Activated CD4-positive, alpha-beta T cell treated with anti-CD3 and anti-CD28 coated beads for 36 hours (primary cell): Measurements from ENCODE around the gene PI4KB. TPM values are rescaled to one million over a fixed set of nuclear protein-coding genes. Genes with fewer than 3 reads are reported as not detected.
"Not testable (repeated sequence)": the region's sequence is repeated elsewhere in the genome, so short reads cannot be mapped to it uniquely, and the experiment has no call there.

Experiments used
- ATAC-seq: fragments of 200-7000 bp; cut with Tn5 transposase; one replicate; pipeline ENCODE4 v1.10.0; 2021; ENCODE audit warnings: mild to moderate bottlenecking, moderate library complexity
- CTCF ChIA-PET: fragments of 350-600 bp; sonication (Branson Sonifier 250); formaldehyde crosslinking; loops from one replicate; lab custom pipeline; 2021; ENCODE audit warnings: antibody characterized with exemption; lab: Charles Lee
- POLR2A ChIA-PET: fragments of 350-600 bp; sonication (Branson Sonifier 250); formaldehyde crosslinking; loops from one replicate; lab custom pipeline; 2021; ENCODE audit warnings: antibody characterized with exemption, inconsistent platforms; lab: Charles Lee
- DNase-seq: peaks from one replicate; pipeline ENCODE4 v3.0.0-alpha.2; 2020
- H3K27ac Mint-ChIP-seq: one replicate; pipeline ENCODE4 v1.8.0; 2021; ENCODE audit warnings: mixed read lengths
- H3K27me3 Mint-ChIP-seq: one replicate; pipeline ENCODE4 v1.8.0; 2021; ENCODE audit warnings: mixed read lengths
- H3K36me3 Mint-ChIP-seq: one replicate; pipeline ENCODE4 v1.8.0; 2021; ENCODE audit warnings: low read depth, mixed read lengths
- H3K4me1 Mint-ChIP-seq: one replicate; pipeline ENCODE4 v1.8.0; 2021; ENCODE audit warnings: mixed read lengths
- H3K4me3 Mint-ChIP-seq: one replicate; pipeline ENCODE4 v1.8.0; 2021; ENCODE audit warnings: mild to moderate bottlenecking, moderate library complexity, mixed read lengths
- H3K9me3 Mint-ChIP-seq: one replicate; pipeline ENCODE4 v1.8.0; 2021; ENCODE audit warnings: low read depth, mixed read lengths
- intact Hi-C, 2 experiments: fragments of 100-400 bp; cut with DNase I in 1 of 2; cut with micrococcal nuclease in 1 of 2; formaldehyde crosslinking; loops; one replicate each; pipeline versions ENCODE4 v1.14.2 to v1.15.1; 2022 to 2024; cut with DNase I, micrococcal nuclease
- total RNA-seq, 2 experiments: library from RNA; stranded (reverse); gene quantifications; one replicate each; pipeline ENCODE4 v1.2.3, GENCODE V29; 2021

PI4KB gene
- total RNA-seq, 2 experiments from 2014 or later, result 53.0 to 54.5 TPM

DNA sequence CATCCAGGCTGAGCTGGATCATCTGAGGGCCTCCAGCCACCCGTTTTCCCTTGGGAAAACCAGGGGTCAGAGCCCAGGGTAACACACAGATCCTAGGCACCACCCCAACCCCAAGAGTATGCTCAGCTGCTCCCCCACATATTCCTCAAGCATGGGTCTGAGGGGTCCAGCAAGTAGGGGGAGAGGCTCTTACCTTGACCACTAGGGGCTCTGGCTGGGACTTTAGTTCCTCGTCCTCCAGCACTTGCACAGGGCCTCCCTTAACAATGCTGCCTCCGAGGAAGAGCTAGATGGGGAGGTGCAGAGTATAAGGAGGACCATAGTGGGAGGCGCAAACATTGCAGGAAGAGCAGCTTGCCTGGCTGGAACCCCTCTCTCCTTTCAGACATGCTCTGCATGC, 37.8 kb upstream of the PI4KB start:
- Mint-ChIP-seq H3K27me3 (no peaks in the 10 kb centered on the region), H3K9me3 (peaks cover 6% of the 10 kb centered on the region), H3K4me1 (no peaks in the 10 kb centered on the region), H3K27ac (no peak overlapping the region), H3K4me3 (no peak overlapping the region), H3K36me3 (no peaks in the 10 kb centered on the region)
- intact Hi-C loops, result no loop called here
- CTCF ChIA-PET, result interaction anchor here (1.0 kb wide), 1 partner anchor 43 kb away, joined by 3 read pairs; no protein-coding TSS in a partner anchor
- POLR2A ChIA-PET, result no interaction called here
- DNase-seq (no peak), ATAC-seq (no peak)

DNA sequence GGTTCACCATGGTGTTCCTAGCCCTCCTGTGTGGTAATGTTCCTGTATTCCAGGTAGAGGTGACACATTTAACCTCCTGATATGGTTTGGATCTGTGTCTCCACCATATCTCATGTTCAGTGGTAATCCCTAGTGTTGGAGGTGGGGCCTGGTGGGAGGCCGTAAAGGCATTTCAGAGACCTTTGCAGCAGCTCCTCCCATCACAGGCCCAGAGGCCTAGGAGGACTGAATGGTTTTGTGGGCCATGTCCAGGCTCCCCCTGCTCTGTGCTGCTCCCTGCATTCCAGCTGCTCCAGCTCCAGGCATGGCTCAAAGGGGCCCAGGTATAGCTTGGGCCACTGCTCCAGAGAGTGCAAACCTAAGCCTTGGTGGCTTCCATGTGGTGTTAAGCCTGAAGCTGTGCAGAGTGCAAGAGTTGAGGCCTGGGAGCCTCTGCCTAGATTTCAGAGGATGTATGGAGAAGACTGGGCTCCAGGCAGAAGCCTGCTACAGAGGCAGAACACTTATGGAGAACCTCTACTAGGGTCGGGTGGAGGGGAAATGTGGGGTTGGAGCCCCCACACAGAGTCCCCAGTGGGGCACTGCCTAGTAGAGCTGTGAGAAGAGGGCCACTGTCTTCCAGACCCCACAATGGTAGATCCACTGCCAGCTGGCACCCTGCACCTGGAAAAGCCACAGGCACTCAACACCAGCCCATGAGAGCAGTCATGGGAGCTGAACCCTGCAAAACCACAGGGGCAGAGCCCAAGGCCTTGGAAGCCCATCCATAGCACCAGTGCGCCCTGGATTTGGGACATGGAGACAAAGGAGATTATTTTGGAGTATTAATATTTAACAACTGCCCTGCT, 35.3 kb upstream of the PI4KB start:
- no peaks in the 10 kb centered on the region for H3K27me3 Mint-ChIP-seq
- ChIA-PET CTCF (no interaction called here), POLR2A (no interaction called here)
- H3K4me1 Mint-ChIP-seq, result no peaks in the 10 kb centered on the region
- no peaks in the 10 kb centered on the region for H3K36me3 Mint-ChIP-seq
- intact Hi-C loops, result no loop called here
- H3K4me3 Mint-ChIP-seq, result no peak overlapping the region
- ATAC-seq (no peak), DNase-seq (no peak)
- no peak overlapping the region for H3K27ac Mint-ChIP-seq
- H3K9me3 Mint-ChIP-seq, result peaks cover 6% of the 10 kb centered on the region

DNA sequence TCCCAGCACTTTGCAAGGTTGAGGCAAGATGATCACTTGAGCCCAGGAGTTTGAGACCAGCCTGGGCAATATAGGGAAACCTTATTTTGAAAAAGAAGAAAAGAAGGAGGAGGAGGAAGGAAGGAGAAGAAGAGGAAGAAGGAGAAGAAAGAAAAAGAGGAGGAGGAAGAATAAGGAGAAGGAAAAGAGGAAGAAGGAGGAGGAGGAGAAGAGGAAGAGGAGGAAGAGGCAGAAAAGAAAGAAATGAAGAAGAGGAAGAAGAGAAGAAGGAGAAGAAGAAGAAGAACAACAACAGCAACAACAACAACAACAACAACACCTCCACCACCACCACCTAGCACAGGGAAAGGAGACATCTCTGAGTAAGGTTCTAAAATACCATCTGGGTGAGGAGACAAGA, 34.7 kb upstream of the PI4KB start:
- Mint-ChIP-seq H3K27me3 (no peaks in the 10 kb centered on the region), H3K27ac (no peak overlapping the region), H3K4me3 (no peak overlapping the region), H3K36me3 (no peaks in the 10 kb centered on the region), H3K4me1 (no peaks in the 10 kb centered on the region), H3K9me3 (peaks cover 6% of the 10 kb centered on the region)
- ChIA-PET POLR2A (interaction anchor here (0.6 kb wide), 1 partner anchor 85 kb away, joined by 4 read pairs; no protein-coding TSS in a partner anchor), CTCF (interaction anchor here (1.1 kb wide), 1 partner anchor 12 kb away, joined by 3 read pairs; no protein-coding TSS in a partner anchor)
- DNase-seq (no peak), ATAC-seq (no peak)
- intact Hi-C loops, result no loop called here

DNA sequence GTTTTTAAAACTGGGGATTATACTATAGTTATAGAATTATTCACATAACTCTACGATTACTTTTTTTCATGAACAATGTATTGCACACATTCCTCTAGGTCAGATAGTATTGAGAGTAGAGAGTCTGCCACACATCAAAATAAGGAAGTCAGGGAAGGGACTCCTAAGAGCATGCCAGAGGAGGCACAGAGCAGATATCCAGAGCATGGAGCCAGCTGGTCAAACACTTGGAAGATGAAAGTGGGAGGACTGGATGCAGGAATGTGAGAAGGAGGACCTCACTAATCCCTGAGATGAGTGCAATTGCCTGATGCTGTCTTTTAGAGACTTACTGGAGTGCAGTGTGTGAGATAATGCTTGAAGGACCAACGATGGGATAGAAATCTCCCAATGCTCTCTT, 29.5 kb upstream of the PI4KB start:
- intact Hi-C loops, result no loop called here
- ChIA-PET POLR2A (no interaction called here), CTCF (interaction anchor here (1.7 to 2.2 kb wide), 2 partner anchors 16 to 62 kb away, joined by 4 to 10 read pairs; no protein-coding TSS in a partner anchor)
- H3K27me3 Mint-ChIP-seq, result no peaks in the 10 kb centered on the region
- no peak overlapping the region for H3K4me3 Mint-ChIP-seq
- DNase-seq (no peak), ATAC-seq (no peak)
- no peak overlapping the region for H3K27ac Mint-ChIP-seq
- no peaks in the 10 kb centered on the region for H3K4me1 Mint-ChIP-seq
- peaks cover 4% of the 10 kb centered on the region for H3K9me3 Mint-ChIP-seq
- H3K36me3 Mint-ChIP-seq, result peaks cover 5% of the 10 kb centered on the region

DNA sequence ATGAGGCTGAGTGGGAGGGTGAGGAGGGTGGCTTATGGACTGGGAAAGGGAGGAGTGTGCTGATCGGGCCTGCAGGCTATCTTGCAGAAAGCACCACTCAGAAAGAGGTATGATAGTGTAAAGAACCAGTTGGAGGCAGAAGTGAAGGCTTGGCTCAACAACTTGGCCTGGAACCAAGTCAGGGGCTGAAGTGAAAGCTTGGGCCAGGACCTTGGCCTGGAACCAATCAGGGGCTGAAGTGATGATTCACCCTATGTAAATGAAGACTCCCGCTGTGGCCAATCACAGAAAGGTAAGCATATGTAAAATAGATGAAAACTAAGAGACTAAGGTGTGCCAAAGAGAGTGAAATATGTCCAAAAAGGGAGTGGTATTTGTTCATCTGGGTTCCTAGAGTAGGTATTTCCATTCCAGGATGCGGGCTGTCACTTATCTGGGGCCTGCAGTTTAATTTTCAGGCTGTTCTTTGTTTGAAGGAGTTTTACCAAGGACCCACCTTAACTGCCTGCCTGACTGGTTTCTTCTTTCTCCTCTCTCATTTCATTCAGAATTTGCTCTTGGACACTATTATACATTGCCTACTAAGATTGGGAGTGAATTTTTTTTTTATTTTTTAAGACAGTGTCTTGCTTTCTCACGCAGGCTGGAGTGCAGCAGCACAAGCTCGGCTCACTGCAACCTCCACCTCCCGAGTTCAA, 25.0 kb upstream of the PI4KB start:
- ChIA-PET POLR2A (interaction anchor here (0.6 kb wide), 2 partner anchors 48 to 258 kb away, joined by 3 to 5 read pairs; no protein-coding TSS in a partner anchor), CTCF (interaction anchor here (0.8 to 2.9 kb wide), 3 partner anchors 12 to 51 kb away, joined by 3 to 14 read pairs (median 3); no protein-coding TSS in a partner anchor)
- H3K27ac Mint-ChIP-seq, result no peak overlapping the region
- H3K36me3 Mint-ChIP-seq, result peaks cover 5% of the 10 kb centered on the region
- DNase-seq (no peak), ATAC-seq (no peak)
- H3K27me3 Mint-ChIP-seq, result no peaks in the 10 kb centered on the region
- H3K4me1 Mint-ChIP-seq, result peaks cover 10% of the 10 kb centered on the region
- H3K4me3 Mint-ChIP-seq, result no peak overlapping the region
- intact Hi-C loops, result no loop called here
- H3K9me3 Mint-ChIP-seq, result peaks cover 4% of the 10 kb centered on the region

DNA sequence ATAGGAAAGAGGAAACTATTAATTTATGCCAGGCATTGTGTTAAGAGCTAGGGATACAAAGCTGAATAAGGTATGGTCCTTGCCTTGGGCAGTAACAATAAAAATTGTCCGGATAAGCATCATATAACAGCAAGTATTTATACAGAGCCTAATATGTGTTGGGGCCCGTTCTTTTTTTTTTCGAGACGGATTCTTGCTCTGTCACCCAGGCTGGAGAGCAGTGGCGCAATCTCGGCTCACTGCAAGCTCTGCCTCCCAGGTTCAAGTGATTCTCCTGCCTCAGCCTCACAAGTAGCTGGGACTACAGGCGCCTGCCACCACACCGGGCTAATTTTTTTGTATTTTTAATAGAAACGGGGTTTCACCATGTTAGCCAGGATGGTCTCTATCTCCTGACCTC, 23.1 kb upstream of the PI4KB start:
- H3K27me3 Mint-ChIP-seq, H3K4me3 Mint-ChIP-seq, DNase-seq, POLR2A ChIA-PET, ATAC-seq, H3K9me3 Mint-ChIP-seq, intact Hi-C loops, H3K27ac Mint-ChIP-seq: not testable (repeated sequence)
- Mint-ChIP-seq H3K36me3 (peaks cover 13% of the 10 kb centered on the region), H3K4me1 (peaks cover 22% of the 10 kb centered on the region)
- CTCF ChIA-PET, result interaction anchor here (0.6 to 2.3 kb wide), 5 partner anchors 9 to 249 kb away, joined by 3 to 11 read pairs (median 3); no protein-coding TSS in a partner anchor

DNA sequence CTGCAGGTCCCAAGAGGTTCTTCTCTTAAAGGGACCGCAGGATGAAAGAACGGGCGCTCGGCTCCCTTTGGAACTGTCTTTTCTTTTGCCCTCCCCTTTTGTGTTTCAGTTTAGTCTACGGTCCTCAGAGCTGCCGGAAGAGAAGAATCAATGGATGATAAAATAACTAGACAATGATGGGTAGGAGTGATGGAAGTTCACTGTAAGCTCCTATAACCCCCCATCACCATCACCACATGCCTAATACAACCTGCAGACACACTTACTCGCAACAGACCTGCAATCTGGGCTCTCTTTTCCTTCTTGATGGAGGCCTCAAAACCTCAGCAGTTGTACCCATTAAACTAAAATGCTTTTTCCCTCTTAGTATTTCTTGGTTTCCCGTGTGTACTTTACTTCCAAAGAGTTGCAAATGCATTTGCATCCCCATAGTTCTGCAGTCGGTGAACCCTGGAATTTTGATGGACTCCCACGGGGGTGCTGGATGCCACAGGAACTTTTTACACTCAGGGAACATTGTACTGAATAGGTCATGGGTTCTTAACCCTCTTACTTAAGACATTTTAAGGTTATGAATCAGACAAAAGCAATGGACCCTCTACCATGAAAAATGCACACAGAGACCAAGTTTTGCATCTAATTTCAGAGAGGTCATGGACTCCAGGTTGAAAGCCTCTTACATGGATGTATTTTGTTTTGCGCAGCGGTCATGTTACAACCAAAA, 20.5 kb upstream of the PI4KB start:
- DNase-seq (no peak), ATAC-seq (peak; percentile 18)
- no peaks in the 10 kb centered on the region for H3K27me3 Mint-ChIP-seq
- peaks cover 31% of the 10 kb centered on the region for H3K4me1 Mint-ChIP-seq
- H3K4me3 Mint-ChIP-seq, result peak overlapping the region; percentile 96
- peaks cover 4% of the 10 kb centered on the region for H3K9me3 Mint-ChIP-seq
- peak overlapping the region; percentile 94 for H3K27ac Mint-ChIP-seq
- intact Hi-C loops, result loop anchor here (1.0 to 5.0 kb wide), 12 partner anchors 20 to 985 kb away; partner anchors contain the start of genes PI4KB (in 2 of the 2), PIP5K1A (in 2 of the 2), PSMB4 (in 2 of the 2) and C2CD4D (in 1 of the 2)
- CTCF ChIA-PET, result interaction anchor here (0.6 to 1.6 kb wide), 5 partner anchors 9 to 216 kb away, joined by 3 to 5 read pairs (median 3); partner anchors contain the start of gene PI4KB
- POLR2A ChIA-PET, result interaction anchor here (0.6 to 1.6 kb wide), 3 partner anchors 54 to 70 kb away, joined by 3 to 6 read pairs (median 4); no protein-coding TSS in a partner anchor
- H3K36me3 Mint-ChIP-seq, result peaks cover 34% of the 10 kb centered on the region

DNA sequence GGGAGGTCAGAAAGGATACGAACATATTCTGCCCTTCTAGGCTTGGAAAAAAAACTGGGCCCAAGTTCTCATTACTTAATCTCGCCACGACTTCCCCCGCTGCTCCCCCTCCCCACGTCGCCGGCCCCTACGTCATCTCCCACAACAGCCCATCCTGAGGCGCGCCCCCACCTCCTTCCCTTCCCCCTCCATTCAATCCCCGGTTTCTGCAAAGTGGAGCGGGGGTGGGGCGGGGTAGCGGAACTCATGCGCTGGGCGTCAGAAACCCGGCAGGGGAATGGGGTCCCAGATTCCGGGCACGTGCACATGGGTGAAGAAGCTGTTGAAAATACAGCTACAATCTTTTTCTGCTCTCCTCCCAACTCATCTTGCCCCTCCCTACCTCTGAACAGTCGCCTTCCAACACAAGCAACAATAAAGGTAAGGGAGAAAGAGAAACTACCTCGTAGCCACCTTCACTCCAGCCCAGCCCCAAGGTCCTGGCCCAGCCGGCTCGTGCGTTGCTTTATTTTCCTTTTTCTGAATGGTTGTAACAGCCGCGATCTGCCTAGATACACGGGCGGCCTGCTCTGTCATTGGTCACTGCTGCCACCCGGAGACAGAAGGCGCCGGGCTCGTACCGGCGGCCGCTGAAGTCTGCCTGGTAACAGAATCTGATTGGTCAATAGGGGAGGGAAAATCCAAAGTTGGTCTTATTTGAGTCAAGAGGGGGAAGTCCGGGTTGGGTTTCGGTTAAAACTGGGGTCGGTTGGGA, 19.7 kb upstream of the PI4KB start, which contains the start of gene RFX5:
Gene RFX5 (minus strand): TSS at position 484 of the 754 bp plus-strand sequence. CDS start 932 bp downstream, outside the sequence.
- H3K36me3 Mint-ChIP-seq, result peaks cover 31% of the 10 kb centered on the region
- CTCF ChIA-PET, result interaction anchor here (0.8 to 1.6 kb wide), 3 partner anchors 8 to 35 kb away, joined by 3 to 5 read pairs (median 3); partner anchors contain the start of gene PI4KB

DNA sequence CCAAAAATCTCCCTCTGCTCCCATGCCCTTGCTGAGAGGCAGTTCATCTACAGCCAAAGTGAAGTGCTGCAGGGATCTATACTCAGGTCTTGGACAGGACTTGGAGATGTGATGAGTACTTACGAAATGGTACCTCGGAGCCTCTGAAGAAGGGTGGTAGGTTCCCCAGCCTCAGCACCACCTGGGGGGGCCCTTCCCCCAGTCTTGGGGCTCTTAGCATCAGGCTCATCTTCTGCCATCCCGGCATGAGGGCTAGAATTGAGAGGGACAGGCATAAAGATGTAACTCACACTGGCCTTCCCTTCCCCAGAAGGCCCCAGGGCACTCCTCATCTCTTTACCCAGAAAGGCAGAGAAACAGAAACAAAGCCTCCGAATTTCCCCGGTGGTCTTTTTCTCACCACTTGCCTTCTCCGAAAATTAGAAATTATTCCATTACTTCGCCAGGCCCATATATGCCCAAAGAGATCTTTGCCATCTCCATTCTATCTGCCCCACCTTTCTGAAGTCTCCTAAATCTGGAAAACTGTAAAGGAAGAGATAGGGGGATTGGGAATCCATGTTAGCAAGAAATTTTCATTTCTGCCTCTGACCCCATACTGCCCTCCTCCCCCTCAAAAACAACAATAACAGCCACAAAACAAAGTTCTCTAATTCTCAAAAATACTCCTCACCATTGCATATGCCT, 19.0 kb upstream of the PI4KB start:
- ChIA-PET POLR2A (interaction anchor here (0.6 to 1.7 kb wide), 3 partner anchors 45 to 134 kb away, joined by 3 to 7 read pairs (median 6); no protein-coding TSS in a partner anchor), CTCF (interaction anchor here (1.6 to 11.0 kb wide), 2 partner anchors 34 to 42 kb away, joined by 3 to 203 read pairs; no protein-coding TSS in a partner anchor)
- intact Hi-C loops, result loop anchor here (2.0 to 5.0 kb wide), 5 partner anchors 147 to 984 kb away; partner anchors contain the start of genes PIP5K1A (in 2 of the 2), C2CD4D (in 1 of the 2), GABPB2 (in 1 of the 2) and RPRD2 (in 1 of the 2)
- DNase-seq (peak; percentile 39), ATAC-seq (no peak)
- peak overlapping the region; percentile 96 for H3K4me3 Mint-ChIP-seq
- H3K27me3 Mint-ChIP-seq, result no peaks in the 10 kb centered on the region
- H3K36me3 Mint-ChIP-seq, result peaks cover 31% of the 10 kb centered on the region
- no peaks in the 10 kb centered on the region for H3K9me3 Mint-ChIP-seq
- peak overlapping the region; percentile 94 for H3K27ac Mint-ChIP-seq
- peaks cover 31% of the 10 kb centered on the region for H3K4me1 Mint-ChIP-seq

More for the DNA sequence above, 19.7 kb upstream of the PI4KB start, which contains the start of gene RFX5:
- Mint-ChIP-seq H3K4me1 (peaks cover 31% of the 10 kb centered on the region), H3K4me3 (peak within 1 kb of the TSS; percentile 96), H3K27me3 (no peaks in the 10 kb centered on the region), H3K9me3 (no peaks in the 10 kb centered on the region), H3K27ac (peak within 1 kb of the TSS; percentile 94)
- intact Hi-C loops, result loop anchor here (1.0 to 5.0 kb wide), 12 partner anchors 20 to 985 kb away; partner anchors contain the start of genes PI4KB (in 2 of the 2), PIP5K1A (in 2 of the 2), PSMB4 (in 2 of the 2) and C2CD4D (in 1 of the 2)
- peak; percentile 96 for DNase-seq
- ATAC-seq, result peak; percentile 98
- POLR2A ChIA-PET, result interaction anchor here (1.1 to 1.6 kb wide), 2 partner anchors 66 to 70 kb away, joined by 3 to 6 read pairs; no protein-coding TSS in a partner anchor
